HepG2 (cell line): ENCODE results near the gene SHOX. TPM values are rescaled to one million over a fixed set of nuclear protein-coding genes. Genes with fewer than 3 reads are reported as not detected.

ENCODE experiments used
- ATAC-seq: fragments of 200-7000 bp; cut with Tn5 transposase; 3 replicates; pipeline ENCODE4 v1.9.1; 2020; ENCODE audit warnings: mild to moderate bottlenecking, moderate library complexity
- BruUV-seq: library from RNA; stranded (reverse); fragments of 400-500 nt; replicated peaks from 2 replicates; lab custom pipeline; 2021; lab: Mats Ljungman, UMichigan
- CTCF ChIA-PET: fragments of 300-600 bp; formaldehyde crosslinking; extraction: SDS; loops from one replicate; lab custom pipeline; 2021; ENCODE audit warnings: low total read pairs, inconsistent platforms, low intra/inter-chr PET ratio; lab: Yijun Ruan, JAX
- POLR2A ChIA-PET: fragments of 350-600 bp; sonication (Branson Sonifier 250); formaldehyde crosslinking; loops from one replicate; lab custom pipeline; 2020; ENCODE audit warnings: antibody characterized with exemption, inconsistent platforms; lab: Yijun Ruan, JAX
- DNase-seq: peaks from one replicate; pipeline ENCODE4 v3.0.0-alpha.2; 2015; ENCODE audit warnings: low spot score
- FAIRE-seq: peaks from 3 replicates; lab custom pipeline; 2011; peaks lifted over from hg19 to GRCh38; lab: Jason Lieb, UNC
- H2AFZ ChIP-seq: one replicate; pipeline ENCODE4 v1.6.1; 2011; ENCODE audit warnings: low read length, inconsistent platforms
- H3K27ac ChIP-seq: fragments of 300-600 bp; 3 replicates; pipeline ENCODE4 v1.8.0; 2011; ENCODE audit warnings: mixed run types, mild to moderate bottlenecking, mixed read lengths, low read length, inconsistent platforms; ENCODE audit not compliant: insufficient read depth; ENCODE audit errors: extremely low read length
- H3K27me3 ChIP-seq, 2 experiments: fragments of 200-600 bp in 1 of 2; 2 replicates in 1 of 2; 3 replicates in 1 of 2; pipeline versions ENCODE4 v1.6.0 to v1.8.0; 2011; ENCODE audit warnings: low read length in 2 of 2, mild to moderate bottlenecking in 2 of 2, moderate library complexity in 2 of 2, inconsistent platforms in 1 of 2; ENCODE audit not compliant: insufficient read depth in 2 of 2, control insufficient read depth in 1 of 2
- H3K36me3 ChIP-seq, 2 experiments: fragments of 200-600 bp in 1 of 2; replicated peaks in 1 of 2; 2 replicates in 1 of 2; 3 replicates in 1 of 2; pipeline versions ENCODE4 v1.5.1 to v1.8.0; 2011; ENCODE audit warnings: low read length in 2 of 2, inconsistent platforms in 1 of 2; ENCODE audit not compliant: insufficient read depth in 2 of 2, control insufficient read depth in 1 of 2
- H3K4me1 ChIP-seq: 2 replicates; pipeline ENCODE4 v1.5.1; 2012; ENCODE audit warnings: low read length, inconsistent platforms; ENCODE audit not compliant: insufficient read depth
- H3K4me2 ChIP-seq: 2 replicates; pipeline ENCODE4 v1.6.0; 2011; ENCODE audit warnings: low read depth, low read length, inconsistent platforms
- H3K4me3 ChIP-seq, 3 experiments: fragments of 200-600 bp in 1 of 3; sonication (generic), shearing (Covaris generic) in 1 of 3; replicated peaks in 1 of 3; 2 replicates each; pipeline ENCODE4 v1.5.1; 2011 to 2016; ENCODE audit warnings: low read length in 3 of 3, inconsistent platforms in 2 of 3, low read depth in 2 of 3, mild to moderate bottlenecking in 2 of 3, control low read depth in 1 of 3, mixed read lengths in 1 of 3; ENCODE audit not compliant: insufficient read depth in 1 of 3
- H3K79me2 ChIP-seq: one replicate; pipeline ENCODE4 v1.6.1; 2011; ENCODE audit warnings: low read length, inconsistent platforms; ENCODE audit not compliant: insufficient read depth
- H3K9ac ChIP-seq: 2 replicates; pipeline ENCODE4 v1.6.0; 2011; ENCODE audit warnings: mild to moderate bottlenecking, low read depth, low read length, inconsistent platforms; ENCODE audit not compliant: insufficient read depth
- H3K9me3 ChIP-seq: 2 replicates; pipeline ENCODE4 v1.5.1; 2012; ENCODE audit warnings: mild to moderate bottlenecking, low read length
- H4K20me1 ChIP-seq: 2 replicates; pipeline ENCODE4 v1.6.0; 2011; ENCODE audit warnings: inconsistent platforms, mild to moderate bottlenecking, low read length, moderate library complexity; ENCODE audit not compliant: insufficient read depth
- CHD2 ChIP-seq: IDR thresholded peaks from 2 replicates; pipeline ENCODE4 v1.6.1; 2011; ENCODE audit warnings: low read depth, low read length, improper control_type of control experiment
- MEF2D ChIP-seq: sonication (generic); formaldehyde crosslinking; IDR thresholded peaks from 2 replicates; pipeline ENCODE4 v1.5.1; 2020; ENCODE audit warnings: mild to moderate bottlenecking, missing genetic modification reagents
- RBAK ChIP-seq: sonication (generic); formaldehyde crosslinking; IDR thresholded peaks from 2 replicates; pipeline ENCODE4 v1.5.1; 2020; ENCODE audit warnings: mild to moderate bottlenecking, missing genetic modification reagents
- RNF2 ChIP-seq: fragments of 450-650 bp; conservative IDR thresholded peaks from 2 replicates; pipeline ENCODE4 v1.6.1; 2016; ENCODE audit warnings: low read depth
- ZBTB39 ChIP-seq: sonication (generic); formaldehyde crosslinking; IDR thresholded peaks from 2 replicates; pipeline ENCODE4 v1.5.0; 2020; ENCODE audit warnings: missing genetic modification reagents
- ZFP36L1 ChIP-seq: sonication (generic); formaldehyde crosslinking; IDR thresholded peaks from 2 replicates; pipeline ENCODE4 v1.8.0; 2022; ENCODE audit warnings: mild to moderate bottlenecking, missing genetic modification reagents, moderate library complexity
- ZNF337 ChIP-seq: sonication (generic); formaldehyde crosslinking; IDR thresholded peaks from 2 replicates; pipeline ENCODE4 v1.5.1; 2020; ENCODE audit warnings: missing genetic modification reagents, low read depth, mild to moderate bottlenecking, borderline replicate concordance
- ZNF660 ChIP-seq: sonication (generic); formaldehyde crosslinking; IDR thresholded peaks from 2 replicates; pipeline ENCODE4 v1.5.1; 2020; ENCODE audit warnings: mild to moderate bottlenecking, low read depth, missing genetic modification reagents, borderline replicate concordance
- ZNF75D ChIP-seq: sonication (generic); formaldehyde crosslinking; IDR thresholded peaks from 2 replicates; pipeline ENCODE4 v1.8.1; 2023; ENCODE audit warnings: missing genetic modification reagents, mild to moderate bottlenecking, borderline replicate concordance
- ZNF879 ChIP-seq: sonication (generic); formaldehyde crosslinking; IDR thresholded peaks from 2 replicates; pipeline ENCODE4 v1.8.1; 2023; ENCODE audit warnings: missing genetic modification reagents
- ZNF883 ChIP-seq: sonication (generic); formaldehyde crosslinking; IDR thresholded peaks from 2 replicates; pipeline ENCODE4 v1.5.1; 2020; ENCODE audit warnings: mild to moderate bottlenecking, missing genetic modification reagents; ENCODE audit errors: not compliant biosample characterization
- whole genome bisulfite sequencing: methylation state at CpG from one replicate; pipeline ENCODE4 v1.1.6; 2017; ENCODE audit warnings: low lambda C conversion rate; 5-methylcytosine and 5-hydroxymethylcytosine counted together
- in situ Hi-C: cut with HindIII; loops from 2 replicates; pipeline ENCODE4 v1.10.0; 2017; ENCODE audit warnings: low pct_unique_long_range_greater_than_20kb; ENCODE audit not compliant: extremely low pct_ligation_motif_present
- intact Hi-C: fragments of 100-400 bp; cut with micrococcal nuclease; formaldehyde crosslinking; loops from one replicate; pipeline ENCODE4 v1.10.0; 2022; ENCODE audit not compliant: unreplicated experiment
- polyA plus RNA-seq, 8 experiments: library from polyadenylated mRNA; depleted of rRNA in 3 of 8; stranded (reverse) in 7 of 8; unstranded in 1 of 8; fragments of >200 nt; fragmentation: Illumina TruSeq in 4 of 8; extraction: Trizol in 4 of 8; gene quantifications; 2 replicates each; pipeline versions ENCODE4 v1.2.1 to v1.2.3, GENCODE V29; 2011 to 2016; ENCODE audit warnings: low read depth in 4 of 8, missing spikeins in 1 of 8, mixed read lengths in 1 of 8; ENCODE audit not compliant: insufficient read depth in 1 of 8
- total RNA-seq, 5 experiments: library from RNA; depleted of rRNA; stranded (reverse); fragments of >200 nt; fragmentation: Illumina TruSeq; extraction: Trizol; gene quantifications; 2 replicates each; pipeline ENCODE4 v1.2.3, GENCODE V29; 2016; ENCODE audit warnings: low read depth in 1 of 5

SHOX gene
- total and polyA plus RNA-seq, 2 of the 13 experiments (the other 11 are each of a cell fraction or from before 2014, with no cell fraction given): not detected

- no peak overlapping the region for H3K27ac ChIP-seq
- FAIRE-seq (no peak), ATAC-seq (no peak), DNase-seq (no peak)
- no peak overlapping the region for H3K4me2 ChIP-seq
- H2AFZ ChIP-seq: no peak overlapping the region
- ChIA-PET POLR2A (no interaction called here), CTCF (no interaction called here)
- no peaks in the 10 kb centered on the region for H3K4me1 ChIP-seq
- no peaks in the 10 kb centered on the region for H3K9me3 ChIP-seq
- no peak overlapping the region for H3K9ac ChIP-seq
- no peaks in the 10 kb centered on the region for H3K36me3 ChIP-seq
- no TSS peak for BruUV-seq
- H3K27me3 ChIP-seq: peaks cover 1 to 13% of the 10 kb centered on the region in 2 experiments; a peak in 2 of 5 replicates
- no peak overlapping the region for H3K4me3 ChIP-seq
- intact Hi-C loops (no loop called here), in situ Hi-C loops (no loop called here)
- 10% methylated on average over 2 of the region's 7 CpGs for WGBS
- TF ChIP-seq ZFP36L1 (no peak), RNF2 (no peak), ZBTB39 (CRISPR knock-in tag) (no peak), ZNF883 (CRISPR knock-in tag) (no peak), RBAK (no peak), ZNF879 (CRISPR knock-in tag) (no peak), ZNF337 (CRISPR knock-in tag) (no peak), ZNF660 (CRISPR knock-in tag) (no peak), CHD2 (no peak), MEF2D (no peak), ZNF75D (CRISPR knock-in tag) (no peak)
- H3K79me2 ChIP-seq: no peaks in the 10 kb centered on the region
- no peaks in the 10 kb centered on the region for H4K20me1 ChIP-seq
Measured at GRCh38 chrX:643241-643595, 12.6 kb downstream of the SHOX start.
